ENCODE data around the gene ASTN2. TPM values are rescaled to one million over a fixed set of nuclear protein-coding genes. Genes with fewer than 3 reads are reported as not detected.

The ASTN2 gene
- total RNA-seq, 4 donors from 2014 or later: 3.0 to 7.0 (median 5.2) TPM

DNA sequence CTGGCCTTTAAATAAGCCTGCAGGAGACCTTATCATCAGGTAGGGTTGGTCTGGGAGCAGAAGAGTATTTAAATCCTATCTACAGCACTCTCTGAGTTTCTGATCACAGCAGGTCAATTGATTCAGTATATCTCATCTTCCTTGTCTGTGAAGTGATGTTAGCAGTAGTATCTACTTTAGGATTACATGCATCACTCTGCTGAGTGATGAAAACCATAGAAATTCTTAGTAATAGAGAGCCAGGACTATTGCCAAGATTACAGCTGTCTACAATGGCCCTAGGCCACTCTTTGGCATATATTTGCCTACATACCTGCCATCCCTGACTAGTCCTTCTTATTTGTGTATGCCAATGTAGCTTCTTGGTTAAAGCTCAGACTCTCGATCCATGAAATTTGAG, 183.8 kb downstream of the ASTN2 start:
- no peaks in the 10 kb centered on the region for H3K27me3 ChIP-seq
- no peaks in the 10 kb centered on the region for H3K36me3 ChIP-seq
- H3K9me3 ChIP-seq: no peaks in the 10 kb centered on the region
- TF ChIP-seq POLR2AphosphoS5 (IDR thresholded peaks at IDR 0.05): no peak
- TF ChIP-seq POLR2A (IDR thresholded peaks at IDR 0.05): no peak
- TF ChIP-seq EP300 (IDR thresholded peaks at IDR 0.05; ENCODE audit: low read depth): no peak
- TF ChIP-seq CTCF (IDR thresholded peaks at IDR 0.05): no peak
- WGBS, 2 donors (ENCODE audit: low coverage in 1 of 2): 0 to 68% methylated on average over 1 of the region's 1 CpG
- H3K27ac ChIP-seq: no peak overlapping the region
- in situ Hi-C loops (cut with MboI; ENCODE audit: low pct_ligation_motif_present in 1 of 4, low pct_unique_long_range_greater_than_20kb in 1 of 4, low sequenced_read_pairs in 3 of 4): no loop called here
- DNase-seq: no peak
- no peaks in the 10 kb centered on the region for H3K4me1 ChIP-seq
- intact Hi-C loops (cut with DNase I; ENCODE audit: low total_unique reads): no loop called here
- H3K4me3 ChIP-seq: no peak overlapping the region

DNA sequence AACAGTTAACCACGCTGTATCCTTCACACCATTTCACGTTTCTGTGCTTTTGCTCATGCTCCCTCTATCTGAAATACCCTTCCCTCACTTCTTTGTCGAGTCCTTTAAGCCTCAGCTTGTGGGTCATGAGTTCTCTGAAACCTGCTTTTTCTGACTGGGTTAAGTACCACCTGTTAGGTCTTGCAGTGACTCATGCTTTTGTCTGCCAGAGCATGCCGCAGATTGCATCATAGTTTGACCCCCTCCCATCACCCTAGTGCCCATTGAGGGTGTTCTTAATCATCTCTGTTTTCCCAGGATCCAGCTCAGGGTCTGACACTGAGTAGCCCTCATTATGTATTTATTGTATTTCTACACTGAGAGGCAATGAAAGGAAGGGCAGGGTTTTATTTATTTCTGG, 190.2 kb downstream of the ASTN2 start:
- in situ Hi-C loops (cut with MboI; ENCODE audit: low pct_ligation_motif_present in 1 of 4, low pct_unique_long_range_greater_than_20kb in 1 of 4, low sequenced_read_pairs in 3 of 4): no loop called here
- WGBS, 2 donors (ENCODE audit: low coverage in 1 of 2): 39 to 51% methylated on average over 4 of the region's 4 CpGs
- Histone ChIP-seq H3K4me3 (no peak overlapping the region), H3K27me3 (no peaks in the 10 kb centered on the region), H3K4me1 (no peaks in the 10 kb centered on the region), H3K9me3 (no peaks in the 10 kb centered on the region), H3K27ac (no peak overlapping the region), H3K36me3 (no peaks in the 10 kb centered on the region)
- intact Hi-C loops (cut with DNase I; ENCODE audit: low total_unique reads): no loop called here
- DNase-seq: no peak
- TF ChIP-seq POLR2A (IDR thresholded peaks at IDR 0.05) (no peak), EP300 (IDR thresholded peaks at IDR 0.05; ENCODE audit: low read depth) (no peak)

GRCh38 chr9:117218951-117219350, 195.9 kb downstream of the ASTN2 start:
- Histone ChIP-seq H3K27ac (no peak overlapping the region), H3K4me1 (no peaks in the 10 kb centered on the region), H3K36me3 (no peaks in the 10 kb centered on the region), H3K27me3 (no peaks in the 10 kb centered on the region), H3K9me3 (no peaks in the 10 kb centered on the region), H3K4me3 (no peak overlapping the region)
- no peak for TF ChIP-seq EP300 (IDR thresholded peaks at IDR 0.05; ENCODE audit: low read depth)
- no peak for TF ChIP-seq POLR2AphosphoS5 (IDR thresholded peaks at IDR 0.05)
- no peak for TF ChIP-seq POLR2A (IDR thresholded peaks at IDR 0.05)
- intact Hi-C loops (cut with DNase I; ENCODE audit: low total_unique reads) (no loop called here), in situ Hi-C loops (cut with MboI; ENCODE audit: low pct_ligation_motif_present in 1 of 4, low pct_unique_long_range_greater_than_20kb in 1 of 4, low sequenced_read_pairs in 3 of 4) (no loop called here)
- WGBS, 2 donors (ENCODE audit: low coverage in 1 of 2): 34% methylated on average over 3 of the region's 3 CpGs; no CpG with 5 or more reads in 1 of the 2 donors
- no peak for DNase-seq

DNA sequence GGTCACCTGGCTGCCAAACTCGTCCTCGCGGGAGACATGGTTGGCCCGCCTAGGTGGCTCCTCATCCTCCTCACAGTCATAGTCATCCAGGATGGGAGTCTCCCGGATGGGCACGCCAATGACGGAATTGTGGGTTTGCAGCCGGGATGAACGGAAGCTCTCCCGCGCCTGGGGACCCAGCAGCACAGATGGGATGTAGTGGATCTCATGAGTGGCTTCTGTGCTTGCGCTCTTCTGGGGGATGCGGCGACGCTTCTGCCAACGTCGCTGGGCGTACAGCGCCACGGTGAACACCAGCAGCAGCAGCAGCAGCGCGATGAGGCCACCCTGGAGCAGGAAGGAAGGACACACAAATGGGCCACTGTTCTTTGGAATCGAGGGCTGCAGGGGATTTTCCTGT, 200.4 kb downstream of the ASTN2 start:
- Histone ChIP-seq H3K36me3 (no peaks in the 10 kb centered on the region), H3K27ac (no peak overlapping the region), H3K9me3 (no peaks in the 10 kb centered on the region), H3K27me3 (no peaks in the 10 kb centered on the region), H3K4me3 (no peak overlapping the region), H3K4me1 (no peaks in the 10 kb centered on the region)
- intact Hi-C loops (cut with DNase I; ENCODE audit: low total_unique reads) (no loop called here), in situ Hi-C loops (cut with MboI; ENCODE audit: low pct_ligation_motif_present in 1 of 4, low pct_unique_long_range_greater_than_20kb in 1 of 4, low sequenced_read_pairs in 3 of 4) (no loop called here)
- 94% methylated on average over 23 of the region's 23 CpGs; no CpG with 5 or more reads in 1 of the 2 donors for WGBS, 2 donors (ENCODE audit: low coverage in 1 of 2)
- TF ChIP-seq POLR2AphosphoS5 (IDR thresholded peaks at IDR 0.05) (no peak), CTCF (IDR thresholded peaks at IDR 0.05) (no peak), POLR2A (IDR thresholded peaks at IDR 0.05) (no peak), EP300 (IDR thresholded peaks at IDR 0.05; ENCODE audit: low read depth) (no peak)
- no peak for DNase-seq

GRCh38 chr9:117211280-117211679, 203.6 kb downstream of the ASTN2 start:
- H3K36me3 ChIP-seq: no peaks in the 10 kb centered on the region
- no peak for DNase-seq
- WGBS, 2 donors (ENCODE audit: low coverage in 1 of 2): 12 to 14% methylated on average over 3 of the region's 3 CpGs
- no peak for TF ChIP-seq POLR2AphosphoS5 (IDR thresholded peaks at IDR 0.05)
- TF ChIP-seq CTCF (IDR thresholded peaks at IDR 0.05): no peak
- no peak for TF ChIP-seq EP300 (IDR thresholded peaks at IDR 0.05; ENCODE audit: low read depth)
- no peak for TF ChIP-seq POLR2A (IDR thresholded peaks at IDR 0.05)
- no peaks in the 10 kb centered on the region for H3K27me3 ChIP-seq
- H3K27ac ChIP-seq: no peak overlapping the region
- in situ Hi-C loops (cut with MboI; ENCODE audit: low pct_ligation_motif_present in 1 of 4, low pct_unique_long_range_greater_than_20kb in 1 of 4, low sequenced_read_pairs in 3 of 4): no loop called here
- intact Hi-C loops (cut with DNase I; ENCODE audit: low total_unique reads): no loop called here
- no peaks in the 10 kb centered on the region for H3K9me3 ChIP-seq
- no peak overlapping the region for H3K4me3 ChIP-seq
- no peaks in the 10 kb centered on the region for H3K4me1 ChIP-seq

All from transverse colon (tissue), 4 donors.